Endothelial cell of umbilical vein (primary cell): ENCODE results near the gene KYAT1. TPM values are rescaled to one million over a fixed set of nuclear protein-coding genes. Genes with fewer than 3 reads are reported as not detected.

Experiments
- BruUV-seq: library from RNA; stranded (reverse); fragments of 400-500 nt; replicated peaks from 2 replicates; lab custom pipeline; 2021; lab: Mats Ljungman, UMichigan
- CTCF ChIA-PET: fragments of 300-600, 350-600 bp; sonication (Branson Sonifier 250); formaldehyde crosslinking; loops from one replicate; lab custom pipeline; 2021; ENCODE audit warnings: antibody characterized with exemption, inconsistent platforms; lab: Charles Lee
- POLR2A ChIA-PET: fragments of 300-600, 350-600 bp; sonication (Branson Sonifier 250); formaldehyde crosslinking; loops from one replicate; lab custom pipeline; 2021; ENCODE audit warnings: antibody characterized with exemption, inconsistent platforms; lab: Charles Lee
- DNase-seq: peaks from one replicate; pipeline ENCODE4 v3.0.0-alpha.2; 2011; ENCODE audit warnings: low read depth, low spot score
- FAIRE-seq: peaks from 2 replicates; lab custom pipeline; 2011; peaks lifted over from hg19 to GRCh38; lab: Jason Lieb, UNC
- H2AFZ ChIP-seq: 2 replicates; pipeline ENCODE4 v1.6.0; 2012; ENCODE audit warnings: low read depth, low read length, control low read depth, inconsistent platforms
- H3K27ac ChIP-seq: 2 replicates; pipeline ENCODE4 v1.5.1; 2011; ENCODE audit warnings: low read depth, mild to moderate bottlenecking, control low read depth, low read length, moderate library complexity; ENCODE audit not compliant: insufficient read depth
- H3K27me3 ChIP-seq, 2 experiments: 2 replicates each; pipeline versions ENCODE4 v1.6.0 to v1.6.1; 2011; ENCODE audit warnings: low read length in 2 of 2, mixed read lengths in 1 of 2; ENCODE audit not compliant: control insufficient read depth in 2 of 2, insufficient read depth in 2 of 2
- H3K36me3 ChIP-seq, 2 experiments: 2 replicates in 1 of 2; 3 replicates in 1 of 2; pipeline ENCODE4 v1.5.1; 2011; ENCODE audit warnings: low read length in 2 of 2, mild to moderate bottlenecking in 1 of 2, moderate library complexity in 1 of 2; ENCODE audit not compliant: control insufficient read depth in 2 of 2, insufficient read depth in 2 of 2; ENCODE audit errors: extremely low read depth in 1 of 2
- H3K4me1 ChIP-seq: 3 replicates; pipeline ENCODE4 v1.5.1; 2011; ENCODE audit warnings: mild to moderate bottlenecking, low read length; ENCODE audit not compliant: control insufficient read depth, insufficient read depth; ENCODE audit errors: extremely low read depth
- H3K4me2 ChIP-seq: 2 replicates; pipeline ENCODE4 v1.6.1; 2011; ENCODE audit warnings: low read length, control low read depth, mixed read lengths; ENCODE audit not compliant: insufficient read depth
- H3K4me3 ChIP-seq, 3 experiments: fragments of 200-600 bp in 1 of 3; sonication (generic), shearing (Covaris generic) in 1 of 3; replicated peaks in 1 of 3; 2 replicates each; pipeline ENCODE4 v1.5.1; 2011 to 2016; ENCODE audit warnings: control low read depth in 3 of 3, low read length in 3 of 3, mild to moderate bottlenecking in 2 of 3, inconsistent platforms in 1 of 3, low read depth in 1 of 3, moderate library complexity in 1 of 3; ENCODE audit not compliant: insufficient read depth in 1 of 3
- H3K79me2 ChIP-seq: 2 replicates; pipeline ENCODE4 v1.6.0; 2012; ENCODE audit warnings: low read length, inconsistent platforms; ENCODE audit not compliant: control insufficient read depth, insufficient read depth
- H3K9ac ChIP-seq: replicated peaks from 2 replicates; pipeline ENCODE3; 2011; ENCODE audit warnings: low read length, control low read depth; ENCODE audit not compliant: insufficient read depth; ENCODE audit errors: extremely low read depth
- H3K9me1 ChIP-seq: replicated peaks from 3 replicates; pipeline ENCODE4 v1.6.0; 2011; ENCODE audit warnings: mild to moderate bottlenecking, low read length; ENCODE audit not compliant: control insufficient read depth, insufficient read depth; ENCODE audit errors: extremely low read depth
- H3K9me3 ChIP-seq: replicated peaks from 2 replicates; pipeline ENCODE4 v1.5.1; 2012; ENCODE audit warnings: low read length, inconsistent platforms; ENCODE audit not compliant: control insufficient read depth, insufficient read depth
- H4K20me1 ChIP-seq: replicated peaks from 2 replicates; pipeline ENCODE3; 2011; ENCODE audit warnings: mild to moderate bottlenecking, low read length; ENCODE audit not compliant: control insufficient read depth, insufficient read depth; ENCODE audit errors: extremely low read depth
- EZH2 ChIP-seq: IDR thresholded peaks from 2 replicates; pipeline ENCODE4 v1.6.1; 2012; ENCODE audit warnings: borderline replicate concordance, low read depth, mild to moderate bottlenecking, moderate library complexity, low read length, inconsistent platforms; ENCODE audit not compliant: severe bottlenecking
- FOS ChIP-seq: IDR thresholded peaks from 2 replicates; pipeline ENCODE4 v1.6.1; 2011; ENCODE audit warnings: mild to moderate bottlenecking, low read length, moderate library complexity, borderline replicate concordance; ENCODE audit not compliant: insufficient read depth
- GATA2 ChIP-seq: IDR thresholded peaks from 2 replicates; pipeline ENCODE4 v1.7.0; 2011; ENCODE audit warnings: low read depth, mild to moderate bottlenecking, moderate library complexity, mixed read lengths, low read length; ENCODE audit not compliant: insufficient read length, insufficient read depth
- JUN ChIP-seq: IDR thresholded peaks from 2 replicates; pipeline ENCODE4 v1.6.1; 2011; ENCODE audit warnings: borderline replicate concordance, low read depth; ENCODE audit not compliant: insufficient read length, insufficient read depth
- MYC ChIP-seq: IDR thresholded peaks from one replicate; pipeline ENCODE4 v1.6.1; 2011; ENCODE audit warnings: mild to moderate bottlenecking, low read depth, low read length
- POLR2A ChIP-seq: IDR thresholded peaks from 2 replicates; pipeline ENCODE4 v1.6.1; 2012; ENCODE audit warnings: low read depth, mild to moderate bottlenecking, control low read depth, low read length
- POLR2AphosphoS5 ChIP-seq: IDR thresholded peaks from 2 replicates; pipeline ENCODE4 v1.6.1; 2012; ENCODE audit warnings: low read depth, mild to moderate bottlenecking, control low read depth, low read length, moderate library complexity; ENCODE audit not compliant: insufficient read depth
- dilution Hi-C: fragments of 300-500 bp; cut with MboI; formaldehyde crosslinking; loops from one replicate; pipeline ENCODE4 v1.15.0; 2019; ENCODE audit warnings: low sequenced_read_pairs; ENCODE audit not compliant: extremely low pct_ligation_motif_present
- intact Hi-C: fragments of 100-400 bp; cut with micrococcal nuclease; formaldehyde crosslinking; loops from one replicate; pipeline ENCODE4 v1.10.0; 2022
- polyA plus RNA-seq, 4 experiments: library from polyadenylated mRNA; depleted of rRNA in 3 of 4; stranded (reverse) in 3 of 4; unstranded in 1 of 4; fragments of >200 nt; gene quantifications; 2 replicates each; pipeline versions ENCODE4 v1.2.1 to v1.2.3, GENCODE V29; 2011 to 2012; ENCODE audit warnings: missing spikeins in 1 of 4
- total RNA-seq: library from RNA; stranded (reverse); gene quantifications from 2 replicates; pipeline ENCODE4 v1.2.3, GENCODE V29; 2021
- TF ChIP-seq, protein P1 (sequence below), 2 donors: IDR thresholded peaks; 1 replicate in 1 of 2; 2 replicates in 1 of 2; pipeline ENCODE4 v1.5.1; 2011; ENCODE audit warnings: low read length in 2 of 2, mild to moderate bottlenecking in 2 of 2, moderate library complexity in 2 of 2, control low read depth in 1 of 2, inconsistent platforms in 1 of 2, low read depth in 1 of 2; ENCODE audit not compliant: insufficient read depth in 1 of 2; ENCODE audit errors: extremely low read depth in 1 of 2
- TF ChIP-seq, protein P2 (sequence below): IDR thresholded peaks from 2 replicates; pipeline ENCODE4 v1.6.1; 2011; ENCODE audit not compliant: insufficient read depth, insufficient read length

The KYAT1 gene
- total and polyA plus RNA-seq, 2 donors (not counting 3 experiments of a cell fraction or from before 2014, with no cell fraction given), result 7.2 to 9.6 TPM

DNA sequence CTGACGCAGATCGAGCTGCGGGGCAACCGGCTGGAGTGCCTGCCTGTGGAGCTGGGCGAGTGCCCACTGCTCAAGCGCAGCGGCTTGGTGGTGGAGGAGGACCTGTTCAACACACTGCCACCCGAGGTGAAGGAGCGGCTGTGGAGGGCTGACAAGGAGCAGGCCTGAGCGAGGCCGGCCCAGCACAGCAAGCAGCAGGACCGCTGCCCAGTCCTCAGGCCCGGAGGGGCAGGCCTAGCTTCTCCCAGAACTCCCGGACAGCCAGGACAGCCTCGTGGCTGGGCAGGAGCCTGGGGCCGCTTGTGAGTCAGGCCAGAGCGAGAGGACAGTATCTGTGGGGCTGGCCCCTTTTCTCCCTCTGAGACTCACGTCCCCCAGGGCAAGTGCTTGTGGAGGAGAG is 34.5 kb upstream of the KYAT1 start:
- H3K36me3 ChIP-seq, result peaks cover 15 to 23% of the 10 kb centered on the region in 2 experiments
- TF ChIP-seq, protein P1, sequence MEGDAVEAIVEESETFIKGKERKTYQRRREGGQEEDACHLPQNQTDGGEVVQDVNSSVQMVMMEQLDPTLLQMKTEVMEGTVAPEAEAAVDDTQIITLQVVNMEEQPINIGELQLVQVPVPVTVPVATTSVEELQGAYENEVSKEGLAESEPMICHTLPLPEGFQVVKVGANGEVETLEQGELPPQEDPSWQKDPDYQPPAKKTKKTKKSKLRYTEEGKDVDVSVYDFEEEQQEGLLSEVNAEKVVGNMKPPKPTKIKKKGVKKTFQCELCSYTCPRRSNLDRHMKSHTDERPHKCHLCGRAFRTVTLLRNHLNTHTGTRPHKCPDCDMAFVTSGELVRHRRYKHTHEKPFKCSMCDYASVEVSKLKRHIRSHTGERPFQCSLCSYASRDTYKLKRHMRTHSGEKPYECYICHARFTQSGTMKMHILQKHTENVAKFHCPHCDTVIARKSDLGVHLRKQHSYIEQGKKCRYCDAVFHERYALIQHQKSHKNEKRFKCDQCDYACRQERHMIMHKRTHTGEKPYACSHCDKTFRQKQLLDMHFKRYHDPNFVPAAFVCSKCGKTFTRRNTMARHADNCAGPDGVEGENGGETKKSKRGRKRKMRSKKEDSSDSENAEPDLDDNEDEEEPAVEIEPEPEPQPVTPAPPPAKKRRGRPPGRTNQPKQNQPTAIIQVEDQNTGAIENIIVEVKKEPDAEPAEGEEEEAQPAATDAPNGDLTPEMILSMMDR (IDR thresholded peaks at IDR 0.05; ENCODE audit: extremely low read depth in 1 of 2, insufficient read depth in 1 of 2, low read depth in 1 of 2, low read length in 2 of 2), result no peak
- TF ChIP-seq POLR2A (no peak), MYC (no peak), POLR2AphosphoS5 (no peak), GATA2 (no peak), FOS (no peak), JUN (no peak), EZH2 (no peak)
- TF ChIP-seq, protein P2, sequence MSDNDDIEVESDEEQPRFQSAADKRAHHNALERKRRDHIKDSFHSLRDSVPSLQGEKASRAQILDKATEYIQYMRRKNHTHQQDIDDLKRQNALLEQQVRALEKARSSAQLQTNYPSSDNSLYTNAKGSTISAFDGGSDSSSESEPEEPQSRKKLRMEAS, result no peak
- H3K9me1 ChIP-seq, result no peaks in the 10 kb centered on the region
- H2AFZ ChIP-seq, result no peak overlapping the region
- H3K4me3 ChIP-seq, result no peak overlapping the region
- no peak overlapping the region for H3K4me2 ChIP-seq
- no peak overlapping the region for H3K9ac ChIP-seq
- intact Hi-C loops (no loop called here), dilution Hi-C loops (no loop called here)
- no peak for FAIRE-seq
- H3K27me3 ChIP-seq, result no peaks in the 10 kb centered on the region
- CTCF ChIA-PET, result interaction anchor here (0.7 to 1.8 kb wide), 4 partner anchors 11 to 54 kb away, joined by 4 to 5 read pairs (median 4); no protein-coding TSS in a partner anchor
- H3K4me1 ChIP-seq, result peaks cover 69% of the 10 kb centered on the region
- peaks cover 39% of the 10 kb centered on the region for H3K79me2 ChIP-seq
- BruUV-seq, result no TSS peak
- DNase-seq, result no peak
- H3K27ac ChIP-seq, result peak overlapping the region; percentile 30
- no peaks in the 10 kb centered on the region for H4K20me1 ChIP-seq
- POLR2A ChIA-PET, result no interaction called here
- H3K9me3 ChIP-seq, result no peaks in the 10 kb centered on the region
